ENCODE data around the gene BST2. TPM values are rescaled to one million over a fixed set of nuclear protein-coding genes. Genes with fewer than 3 reads are reported as not detected.

BST2 gene
- total RNA-seq, 2 experiments from 2014 or later = 16.1 to 16.8 TPM

GRCh38 chr19:17419154-17419620, 13.8 kb upstream of the BST2 start:
- Mint-ChIP-seq H3K27me3 (no peaks in the 10 kb centered on the region), H3K4me1 (ENCODE audit: low read depth) (peaks cover 19% of the 10 kb centered on the region), H3K36me3 (ENCODE audit: low read depth) (peaks cover 23% of the 10 kb centered on the region), H3K9me3 (no peaks in the 10 kb centered on the region), H3K4me3 (peak overlapping the region; percentile 94), H3K27ac (peak overlapping the region; percentile 80)
- DNase-seq (peak in 1 of 14 experiments; percentile 7), ATAC-seq (ENCODE audit: poor library complexity) (no peak)
- ChIA-PET CTCF (interaction anchor here (0.6 to 2.8 kb wide), 5 partner anchors 14 to 77 kb away, joined by 3 to 8 read pairs (median 8); partner anchors contain the start of gene BST2), POLR2A (interaction anchor here (0.7 to 1.9 kb wide), 21 partner anchors 13 to 440 kb away, joined by 3 to 26 read pairs (median 5); partner anchors contain the start of genes ANO8, BABAM1, BST2 and DDA1)
- H3K4me3 ChIP-seq (ENCODE audit: low read length) = peak overlapping the region; percentile 84
- TF ChIP-seq, protein P1, sequence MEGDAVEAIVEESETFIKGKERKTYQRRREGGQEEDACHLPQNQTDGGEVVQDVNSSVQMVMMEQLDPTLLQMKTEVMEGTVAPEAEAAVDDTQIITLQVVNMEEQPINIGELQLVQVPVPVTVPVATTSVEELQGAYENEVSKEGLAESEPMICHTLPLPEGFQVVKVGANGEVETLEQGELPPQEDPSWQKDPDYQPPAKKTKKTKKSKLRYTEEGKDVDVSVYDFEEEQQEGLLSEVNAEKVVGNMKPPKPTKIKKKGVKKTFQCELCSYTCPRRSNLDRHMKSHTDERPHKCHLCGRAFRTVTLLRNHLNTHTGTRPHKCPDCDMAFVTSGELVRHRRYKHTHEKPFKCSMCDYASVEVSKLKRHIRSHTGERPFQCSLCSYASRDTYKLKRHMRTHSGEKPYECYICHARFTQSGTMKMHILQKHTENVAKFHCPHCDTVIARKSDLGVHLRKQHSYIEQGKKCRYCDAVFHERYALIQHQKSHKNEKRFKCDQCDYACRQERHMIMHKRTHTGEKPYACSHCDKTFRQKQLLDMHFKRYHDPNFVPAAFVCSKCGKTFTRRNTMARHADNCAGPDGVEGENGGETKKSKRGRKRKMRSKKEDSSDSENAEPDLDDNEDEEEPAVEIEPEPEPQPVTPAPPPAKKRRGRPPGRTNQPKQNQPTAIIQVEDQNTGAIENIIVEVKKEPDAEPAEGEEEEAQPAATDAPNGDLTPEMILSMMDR (IDR thresholded peaks at IDR 0.05) = no peak
- no peaks in the 10 kb centered on the region for H3K9me3 ChIP-seq (ENCODE audit: control insufficient read depth in 1 of 2, insufficient read depth in 1 of 2, low read length in 2 of 2)
- H3K36me3 ChIP-seq (ENCODE audit: insufficient read depth, low read length) = peaks cover 30% of the 10 kb centered on the region
- intact Hi-C loops (cut with DNase I, micrococcal nuclease) = loop anchor here in 1 of 2 experiments (1.0 kb wide), 1 partner anchor 82 kb away; the partner anchor contains the start of gene GTPBP3
- no peaks in the 10 kb centered on the region for H3K27me3 ChIP-seq (ENCODE audit: control insufficient read depth in 1 of 2, insufficient read depth in 2 of 2, low read length in 2 of 2)
- peaks cover 18% of the 10 kb centered on the region for H3K4me1 ChIP-seq (ENCODE audit: insufficient read depth, low read length)
- peak overlapping the region in 1 of 2 donors; percentile 32 for H3K27ac ChIP-seq (ENCODE audit: low read depth in 1 of 2, low read length in 2 of 2)

GRCh38 chr19:17418710-17419109, 13.3 kb upstream of the BST2 start:
- peaks cover 18% of the 10 kb centered on the region for H3K4me1 ChIP-seq (ENCODE audit: insufficient read depth, low read length)
- peak overlapping the region; percentile 80 for H3K27ac Mint-ChIP-seq
- no peak overlapping the region for H3K4me3 ChIP-seq (ENCODE audit: low read length)
- H3K9me3 ChIP-seq (ENCODE audit: control insufficient read depth in 1 of 2, insufficient read depth in 1 of 2, low read length in 2 of 2) = no peaks in the 10 kb centered on the region
- peaks cover 23% of the 10 kb centered on the region for H3K36me3 Mint-ChIP-seq (ENCODE audit: low read depth)
- H3K36me3 ChIP-seq (ENCODE audit: insufficient read depth, low read length) = peaks cover 31% of the 10 kb centered on the region
- H3K27me3 Mint-ChIP-seq = no peaks in the 10 kb centered on the region
- H3K4me1 Mint-ChIP-seq (ENCODE audit: low read depth) = peaks cover 19% of the 10 kb centered on the region
- H3K27ac ChIP-seq (ENCODE audit: low read depth in 1 of 2, low read length in 2 of 2) = no peak overlapping the region
- intact Hi-C loops (cut with DNase I, micrococcal nuclease) = loop anchor here in 1 of 2 experiments (1.0 kb wide), 1 partner anchor 81 kb away; the partner anchor contains the start of gene GTPBP3
- H3K9me3 Mint-ChIP-seq = no peaks in the 10 kb centered on the region
- ChIA-PET CTCF (interaction anchor here (1.4 to 2.8 kb wide), 3 partner anchors 27 to 48 kb away, joined by 3 to 8 read pairs (median 8); no protein-coding TSS in a partner anchor), POLR2A (interaction anchor here (0.7 to 1.9 kb wide), 7 partner anchors 13 to 301 kb away, joined by 3 to 26 read pairs (median 5); partner anchors contain the start of genes BST2, GTPBP3 and MAP1S)
- TF ChIP-seq, protein P1 (IDR thresholded peaks at IDR 0.05) = no peak
- DNase-seq (no peak), ATAC-seq (ENCODE audit: poor library complexity) (no peak)
- H3K27me3 ChIP-seq (ENCODE audit: control insufficient read depth in 1 of 2, insufficient read depth in 2 of 2, low read length in 2 of 2) = no peaks in the 10 kb centered on the region
- H3K4me3 Mint-ChIP-seq = peak overlapping the region; percentile 94

DNA sequence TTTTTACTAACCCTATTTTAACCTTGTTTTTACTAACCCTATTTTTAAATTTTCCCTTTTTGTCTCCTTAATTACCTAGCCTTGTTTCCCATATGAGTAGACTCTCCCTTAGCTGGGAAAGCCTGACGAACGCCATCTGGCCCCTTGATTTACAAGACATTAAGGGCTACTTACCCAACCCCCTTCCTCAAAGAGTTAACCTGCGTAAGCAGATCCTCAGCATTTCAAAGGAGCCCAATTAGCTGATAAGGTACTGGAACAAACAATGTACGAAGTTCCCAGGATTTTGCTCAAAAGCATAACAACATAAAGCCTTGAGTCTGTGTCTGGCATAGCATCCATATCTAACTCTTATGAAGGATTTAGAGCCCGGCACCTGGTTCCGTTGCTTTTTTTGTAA, 9.7 kb upstream of the BST2 start:
- Mint-ChIP-seq H3K27ac (no peak overlapping the region), H3K27me3 (no peaks in the 10 kb centered on the region), H3K4me3 (no peak overlapping the region), H3K4me1 (ENCODE audit: low read depth) (peaks cover 9% of the 10 kb centered on the region), H3K9me3 (no peaks in the 10 kb centered on the region), H3K36me3 (ENCODE audit: low read depth) (peaks cover 30% of the 10 kb centered on the region)
- peaks cover 43% of the 10 kb centered on the region for H3K36me3 ChIP-seq (ENCODE audit: insufficient read depth, low read length)
- CTCF ChIA-PET = no interaction called here
- H3K27ac ChIP-seq (ENCODE audit: low read depth in 1 of 2, low read length in 2 of 2) = no peak overlapping the region
- ATAC-seq (ENCODE audit: poor library complexity) (no peak), DNase-seq (no peak)
- H3K4me3 ChIP-seq (ENCODE audit: low read length) = no peak overlapping the region
- H3K27me3 ChIP-seq (ENCODE audit: control insufficient read depth in 1 of 2, insufficient read depth in 2 of 2, low read length in 2 of 2) = no peaks in the 10 kb centered on the region
- H3K9me3 ChIP-seq (ENCODE audit: control insufficient read depth in 1 of 2, insufficient read depth in 1 of 2, low read length in 2 of 2) = no peaks in the 10 kb centered on the region
- H3K4me1 ChIP-seq (ENCODE audit: insufficient read depth, low read length) = peaks cover 10% of the 10 kb centered on the region
- intact Hi-C loops (cut with DNase I, micrococcal nuclease) = no loop called here
- TF ChIP-seq, protein P1 (IDR thresholded peaks at IDR 0.05) = no peak
- POLR2A ChIA-PET = interaction anchor here (1.3 kb wide), 1 partner anchor 9 kb away, joined by 4 read pairs; no protein-coding TSS in a partner anchor

All from CD4-positive, alpha-beta T cell (primary cell).